Endothelial cell of umbilical vein (primary cell): ENCODE results near the gene MACROD2. TPM values are rescaled to one million over a fixed set of nuclear protein-coding genes. Genes with fewer than 3 reads are reported as not detected.

Experiments
- BruUV-seq: library from RNA; stranded (reverse); fragments of 400-500 nt; replicated peaks from 2 replicates; lab custom pipeline; 2021; lab: Mats Ljungman, UMichigan
- CTCF ChIA-PET: fragments of 300-600, 350-600 bp; sonication (Branson Sonifier 250); formaldehyde crosslinking; loops from one replicate; lab custom pipeline; 2021; ENCODE audit warnings: antibody characterized with exemption, inconsistent platforms; lab: Charles Lee
- POLR2A ChIA-PET: fragments of 300-600, 350-600 bp; sonication (Branson Sonifier 250); formaldehyde crosslinking; loops from one replicate; lab custom pipeline; 2021; ENCODE audit warnings: antibody characterized with exemption, inconsistent platforms; lab: Charles Lee
- DNase-seq: peaks from one replicate; pipeline ENCODE4 v3.0.0-alpha.2; 2011; ENCODE audit warnings: low read depth, low spot score
- FAIRE-seq: peaks from 2 replicates; lab custom pipeline; 2011; peaks lifted over from hg19 to GRCh38; lab: Jason Lieb, UNC
- H2AFZ ChIP-seq: 2 replicates; pipeline ENCODE4 v1.6.0; 2012; ENCODE audit warnings: low read depth, low read length, control low read depth, inconsistent platforms
- H3K27ac ChIP-seq: 2 replicates; pipeline ENCODE4 v1.5.1; 2011; ENCODE audit warnings: low read depth, mild to moderate bottlenecking, control low read depth, low read length, moderate library complexity; ENCODE audit not compliant: insufficient read depth
- H3K27me3 ChIP-seq, 2 experiments: 2 replicates each; pipeline versions ENCODE4 v1.6.0 to v1.6.1; 2011; ENCODE audit warnings: low read length in 2 of 2, mixed read lengths in 1 of 2; ENCODE audit not compliant: control insufficient read depth in 2 of 2, insufficient read depth in 2 of 2
- H3K36me3 ChIP-seq, 2 experiments: 2 replicates in 1 of 2; 3 replicates in 1 of 2; pipeline ENCODE4 v1.5.1; 2011; ENCODE audit warnings: low read length in 2 of 2, mild to moderate bottlenecking in 1 of 2, moderate library complexity in 1 of 2; ENCODE audit not compliant: control insufficient read depth in 2 of 2, insufficient read depth in 2 of 2; ENCODE audit errors: extremely low read depth in 1 of 2
- H3K4me1 ChIP-seq: 3 replicates; pipeline ENCODE4 v1.5.1; 2011; ENCODE audit warnings: mild to moderate bottlenecking, low read length; ENCODE audit not compliant: control insufficient read depth, insufficient read depth; ENCODE audit errors: extremely low read depth
- H3K4me2 ChIP-seq: 2 replicates; pipeline ENCODE4 v1.6.1; 2011; ENCODE audit warnings: low read length, control low read depth, mixed read lengths; ENCODE audit not compliant: insufficient read depth
- H3K4me3 ChIP-seq, 3 experiments: fragments of 200-600 bp in 1 of 3; sonication (generic), shearing (Covaris generic) in 1 of 3; replicated peaks in 1 of 3; 2 replicates each; pipeline ENCODE4 v1.5.1; 2011 to 2016; ENCODE audit warnings: control low read depth in 3 of 3, low read length in 3 of 3, mild to moderate bottlenecking in 2 of 3, inconsistent platforms in 1 of 3, low read depth in 1 of 3, moderate library complexity in 1 of 3; ENCODE audit not compliant: insufficient read depth in 1 of 3
- H3K79me2 ChIP-seq: 2 replicates; pipeline ENCODE4 v1.6.0; 2012; ENCODE audit warnings: low read length, inconsistent platforms; ENCODE audit not compliant: control insufficient read depth, insufficient read depth
- H3K9ac ChIP-seq: replicated peaks from 2 replicates; pipeline ENCODE3; 2011; ENCODE audit warnings: low read length, control low read depth; ENCODE audit not compliant: insufficient read depth; ENCODE audit errors: extremely low read depth
- H3K9me1 ChIP-seq: replicated peaks from 3 replicates; pipeline ENCODE4 v1.6.0; 2011; ENCODE audit warnings: mild to moderate bottlenecking, low read length; ENCODE audit not compliant: control insufficient read depth, insufficient read depth; ENCODE audit errors: extremely low read depth
- H3K9me3 ChIP-seq: replicated peaks from 2 replicates; pipeline ENCODE4 v1.5.1; 2012; ENCODE audit warnings: low read length, inconsistent platforms; ENCODE audit not compliant: control insufficient read depth, insufficient read depth
- H4K20me1 ChIP-seq: replicated peaks from 2 replicates; pipeline ENCODE3; 2011; ENCODE audit warnings: mild to moderate bottlenecking, low read length; ENCODE audit not compliant: control insufficient read depth, insufficient read depth; ENCODE audit errors: extremely low read depth
- EZH2 ChIP-seq: IDR thresholded peaks from 2 replicates; pipeline ENCODE4 v1.6.1; 2012; ENCODE audit warnings: borderline replicate concordance, low read depth, mild to moderate bottlenecking, moderate library complexity, low read length, inconsistent platforms; ENCODE audit not compliant: severe bottlenecking
- FOS ChIP-seq: IDR thresholded peaks from 2 replicates; pipeline ENCODE4 v1.6.1; 2011; ENCODE audit warnings: mild to moderate bottlenecking, low read length, moderate library complexity, borderline replicate concordance; ENCODE audit not compliant: insufficient read depth
- JUN ChIP-seq: IDR thresholded peaks from 2 replicates; pipeline ENCODE4 v1.6.1; 2011; ENCODE audit warnings: borderline replicate concordance, low read depth; ENCODE audit not compliant: insufficient read length, insufficient read depth
- MYC ChIP-seq: IDR thresholded peaks from one replicate; pipeline ENCODE4 v1.6.1; 2011; ENCODE audit warnings: mild to moderate bottlenecking, low read depth, low read length
- POLR2AphosphoS5 ChIP-seq: IDR thresholded peaks from 2 replicates; pipeline ENCODE4 v1.6.1; 2012; ENCODE audit warnings: low read depth, mild to moderate bottlenecking, control low read depth, low read length, moderate library complexity; ENCODE audit not compliant: insufficient read depth
- dilution Hi-C: fragments of 300-500 bp; cut with MboI; formaldehyde crosslinking; loops from one replicate; pipeline ENCODE4 v1.15.0; 2019; ENCODE audit warnings: low sequenced_read_pairs; ENCODE audit not compliant: extremely low pct_ligation_motif_present
- intact Hi-C: fragments of 100-400 bp; cut with micrococcal nuclease; formaldehyde crosslinking; loops from one replicate; pipeline ENCODE4 v1.10.0; 2022
- polyA plus RNA-seq, 4 experiments: library from polyadenylated mRNA; depleted of rRNA in 3 of 4; stranded (reverse) in 3 of 4; unstranded in 1 of 4; fragments of >200 nt; gene quantifications; 2 replicates each; pipeline versions ENCODE4 v1.2.1 to v1.2.3, GENCODE V29; 2011 to 2012; ENCODE audit warnings: missing spikeins in 1 of 4
- total RNA-seq: library from RNA; stranded (reverse); gene quantifications from 2 replicates; pipeline ENCODE4 v1.2.3, GENCODE V29; 2021
- TF ChIP-seq, protein P1 (sequence below): IDR thresholded peaks from 2 replicates; pipeline ENCODE4 v1.6.1; 2011; ENCODE audit not compliant: insufficient read depth, insufficient read length
- TF ChIP-seq, protein P2 (sequence below), 2 donors: IDR thresholded peaks; 1 replicate in 1 of 2; 2 replicates in 1 of 2; pipeline ENCODE4 v1.5.1; 2011; ENCODE audit warnings: low read length in 2 of 2, mild to moderate bottlenecking in 2 of 2, moderate library complexity in 2 of 2, control low read depth in 1 of 2, inconsistent platforms in 1 of 2, low read depth in 1 of 2; ENCODE audit not compliant: insufficient read depth in 1 of 2; ENCODE audit errors: extremely low read depth in 1 of 2

Gene MACROD2
- total and polyA plus RNA-seq, 2 donors (not counting 3 experiments of a cell fraction or from before 2014, with no cell fraction given), result 0.11 to 0.73 TPM

DNA sequence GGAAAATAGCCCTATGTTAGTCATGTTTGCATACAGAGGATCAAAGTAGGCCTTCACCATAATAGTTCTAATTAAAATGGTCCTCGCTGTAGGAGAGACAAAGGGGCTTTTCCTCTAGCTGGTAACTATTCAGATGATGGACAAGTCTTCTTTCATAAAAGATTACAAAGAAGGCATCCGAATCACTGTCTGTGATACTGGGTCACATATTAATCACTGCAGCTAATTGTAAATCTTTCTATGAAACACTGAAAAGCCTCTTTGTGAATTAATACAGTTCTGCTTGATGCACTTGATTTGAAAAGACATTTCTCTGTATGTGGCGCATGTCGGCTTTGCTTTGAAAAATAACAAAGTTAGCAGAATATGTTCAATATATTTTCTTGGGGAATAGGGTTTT is 2057.1 kb downstream of the MACROD2 start:
- intact Hi-C loops, result no loop called here
- dilution Hi-C loops, result no loop called here
- Histone ChIP-seq H3K36me3 (no peaks in the 10 kb centered on the region), H4K20me1 (no peaks in the 10 kb centered on the region), H3K4me2 (no peak overlapping the region), H3K27ac (no peak overlapping the region), H3K4me3 (no peak overlapping the region), H3K79me2 (no peaks in the 10 kb centered on the region), H3K27me3 (no peaks in the 10 kb centered on the region), H3K9me3 (no peaks in the 10 kb centered on the region), H3K9me1 (no peaks in the 10 kb centered on the region), H3K4me1 (no peaks in the 10 kb centered on the region), H3K9ac (no peak overlapping the region), H2AFZ (no peak overlapping the region)
- POLR2A ChIA-PET, result no interaction called here
- CTCF ChIA-PET, result no interaction called here
- TF ChIP-seq EZH2 (no peak), FOS (no peak), JUN (no peak), MYC (no peak), POLR2AphosphoS5 (no peak)
- TF ChIP-seq, protein P1, sequence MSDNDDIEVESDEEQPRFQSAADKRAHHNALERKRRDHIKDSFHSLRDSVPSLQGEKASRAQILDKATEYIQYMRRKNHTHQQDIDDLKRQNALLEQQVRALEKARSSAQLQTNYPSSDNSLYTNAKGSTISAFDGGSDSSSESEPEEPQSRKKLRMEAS, result no peak
- TF ChIP-seq, protein P2, sequence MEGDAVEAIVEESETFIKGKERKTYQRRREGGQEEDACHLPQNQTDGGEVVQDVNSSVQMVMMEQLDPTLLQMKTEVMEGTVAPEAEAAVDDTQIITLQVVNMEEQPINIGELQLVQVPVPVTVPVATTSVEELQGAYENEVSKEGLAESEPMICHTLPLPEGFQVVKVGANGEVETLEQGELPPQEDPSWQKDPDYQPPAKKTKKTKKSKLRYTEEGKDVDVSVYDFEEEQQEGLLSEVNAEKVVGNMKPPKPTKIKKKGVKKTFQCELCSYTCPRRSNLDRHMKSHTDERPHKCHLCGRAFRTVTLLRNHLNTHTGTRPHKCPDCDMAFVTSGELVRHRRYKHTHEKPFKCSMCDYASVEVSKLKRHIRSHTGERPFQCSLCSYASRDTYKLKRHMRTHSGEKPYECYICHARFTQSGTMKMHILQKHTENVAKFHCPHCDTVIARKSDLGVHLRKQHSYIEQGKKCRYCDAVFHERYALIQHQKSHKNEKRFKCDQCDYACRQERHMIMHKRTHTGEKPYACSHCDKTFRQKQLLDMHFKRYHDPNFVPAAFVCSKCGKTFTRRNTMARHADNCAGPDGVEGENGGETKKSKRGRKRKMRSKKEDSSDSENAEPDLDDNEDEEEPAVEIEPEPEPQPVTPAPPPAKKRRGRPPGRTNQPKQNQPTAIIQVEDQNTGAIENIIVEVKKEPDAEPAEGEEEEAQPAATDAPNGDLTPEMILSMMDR (IDR thresholded peaks at IDR 0.05; ENCODE audit: extremely low read depth in 1 of 2, insufficient read depth in 1 of 2, low read depth in 1 of 2, low read length in 2 of 2), result no peak
- no peak for DNase-seq
- no peak for FAIRE-seq
- BruUV-seq, result no TSS peak
